ENCODE results near the gene SCNN1B. TPM values are rescaled to one million over a fixed set of nuclear protein-coding genes. Genes with fewer than 3 reads are reported as not detected.
"Not testable (repeated sequence)": the region's sequence is repeated elsewhere in the genome, so short reads cannot be mapped to it uniquely, and the experiment has no call there.

The SCNN1B gene
- total RNA-seq, 1 donor from 2014 or later: 50.3 TPM

DNA sequence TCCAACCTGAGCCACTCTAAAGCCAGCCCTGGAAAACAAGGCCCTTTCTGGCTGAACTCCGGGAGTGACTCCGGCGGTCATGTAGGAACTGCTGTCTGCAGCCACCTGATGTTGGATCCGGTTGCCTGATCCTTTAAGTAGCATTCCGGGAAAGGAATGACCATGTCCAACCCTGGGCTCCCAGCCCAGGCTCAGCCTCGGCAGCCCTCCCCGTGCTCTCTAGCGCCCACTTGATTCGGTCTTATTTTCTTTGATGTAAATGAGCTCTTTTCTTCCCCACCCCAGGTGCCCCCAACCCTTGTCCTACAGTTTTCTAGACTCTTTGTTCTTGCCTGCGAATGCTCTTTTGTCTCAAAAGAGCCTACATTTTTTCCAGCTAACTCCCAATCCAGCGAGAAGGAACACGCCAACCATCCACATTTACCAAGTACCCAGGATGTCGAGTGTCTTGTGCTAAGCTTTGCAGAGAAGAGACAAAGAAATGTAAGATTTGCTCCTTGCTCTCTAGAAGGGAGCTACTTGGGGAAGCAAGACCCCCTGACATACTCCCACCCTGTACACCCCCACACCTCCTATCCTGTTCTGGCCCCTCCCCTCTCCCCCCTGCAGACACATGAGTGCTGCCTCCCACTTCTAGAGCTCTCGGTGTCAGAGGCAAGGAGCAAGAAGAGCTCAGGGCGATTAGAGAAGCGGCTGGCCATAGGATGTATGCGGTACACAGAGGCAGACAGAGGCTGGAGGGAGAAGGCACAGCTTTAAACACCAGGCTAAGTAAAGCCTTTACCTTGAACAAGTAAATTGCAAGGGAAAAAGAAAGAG, 97.1 kb downstream of the SCNN1B start:
- Histone ChIP-seq H3K27me3 (no peaks in the 10 kb centered on the region), H3K4me3 (no peak overlapping the region), H3K36me3 (peaks cover 78% of the 10 kb centered on the region), H3K9me3 (no peaks in the 10 kb centered on the region), H3K27ac (no peak overlapping the region), H3K4me1 (peaks cover 4% of the 10 kb centered on the region)
- DNase-seq (no peak), ATAC-seq (peak; percentile 82)
- intact Hi-C loops (cut with DNase I): no loop called here
- TF ChIP-seq, protein P1, sequence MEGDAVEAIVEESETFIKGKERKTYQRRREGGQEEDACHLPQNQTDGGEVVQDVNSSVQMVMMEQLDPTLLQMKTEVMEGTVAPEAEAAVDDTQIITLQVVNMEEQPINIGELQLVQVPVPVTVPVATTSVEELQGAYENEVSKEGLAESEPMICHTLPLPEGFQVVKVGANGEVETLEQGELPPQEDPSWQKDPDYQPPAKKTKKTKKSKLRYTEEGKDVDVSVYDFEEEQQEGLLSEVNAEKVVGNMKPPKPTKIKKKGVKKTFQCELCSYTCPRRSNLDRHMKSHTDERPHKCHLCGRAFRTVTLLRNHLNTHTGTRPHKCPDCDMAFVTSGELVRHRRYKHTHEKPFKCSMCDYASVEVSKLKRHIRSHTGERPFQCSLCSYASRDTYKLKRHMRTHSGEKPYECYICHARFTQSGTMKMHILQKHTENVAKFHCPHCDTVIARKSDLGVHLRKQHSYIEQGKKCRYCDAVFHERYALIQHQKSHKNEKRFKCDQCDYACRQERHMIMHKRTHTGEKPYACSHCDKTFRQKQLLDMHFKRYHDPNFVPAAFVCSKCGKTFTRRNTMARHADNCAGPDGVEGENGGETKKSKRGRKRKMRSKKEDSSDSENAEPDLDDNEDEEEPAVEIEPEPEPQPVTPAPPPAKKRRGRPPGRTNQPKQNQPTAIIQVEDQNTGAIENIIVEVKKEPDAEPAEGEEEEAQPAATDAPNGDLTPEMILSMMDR (IDR thresholded peaks at IDR 0.05): no peak

DNA sequence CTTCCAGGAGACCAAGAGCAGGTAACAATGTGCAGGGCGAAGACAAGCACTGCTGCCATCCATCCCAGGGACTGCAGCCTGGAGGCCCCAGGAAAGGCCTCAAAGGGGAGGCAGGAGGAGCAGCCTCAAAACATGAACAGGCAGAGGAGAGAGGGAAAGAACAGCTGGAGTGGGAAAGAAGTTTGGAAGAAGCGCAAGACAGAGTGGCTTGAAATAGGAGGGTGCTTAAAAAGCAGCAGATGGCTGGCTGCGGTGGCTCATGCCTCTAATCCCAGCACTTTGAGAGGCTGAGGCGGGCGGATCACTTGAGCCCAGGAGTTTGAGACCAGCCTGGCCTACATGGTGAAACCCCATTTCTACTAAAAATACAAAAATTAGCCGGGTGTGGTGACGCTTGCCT, 98.3 kb downstream of the SCNN1B start:
- H3K4me3 ChIP-seq; H3K27me3 ChIP-seq; ATAC-seq; H3K4me1 ChIP-seq; DNase-seq; intact Hi-C loops (cut with DNase I); H3K27ac ChIP-seq; H3K9me3 ChIP-seq: not testable (repeated sequence)
- peaks cover 86% of the 10 kb centered on the region for H3K36me3 ChIP-seq

DNA sequence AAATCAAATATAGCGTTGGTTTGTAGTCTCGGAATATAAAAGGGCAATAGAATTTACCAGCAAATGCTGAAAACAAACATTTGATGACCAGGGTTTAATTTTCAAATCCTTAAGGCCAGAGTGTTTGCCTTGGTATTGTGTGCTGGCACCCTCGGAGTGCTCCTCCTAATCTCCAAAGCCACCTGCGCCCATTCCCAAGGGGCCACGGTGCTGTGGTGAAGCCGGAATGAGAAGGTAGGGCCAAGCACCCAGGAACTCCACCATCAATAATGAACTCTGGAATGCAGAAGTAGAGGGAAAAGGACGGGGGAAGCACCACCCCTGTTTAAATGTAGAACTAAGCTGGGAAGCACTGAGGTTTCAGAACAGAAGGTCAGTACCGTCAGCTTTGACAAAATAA, 99.0 kb downstream of the SCNN1B start:
- TF ChIP-seq, protein P1 (IDR thresholded peaks at IDR 0.05): no peak
- intact Hi-C loops (cut with DNase I): no loop called here
- Histone ChIP-seq H3K27ac (no peak overlapping the region), H3K4me1 (peaks cover 4% of the 10 kb centered on the region), H3K4me3 (no peak overlapping the region), H3K36me3 (peaks cover 91% of the 10 kb centered on the region), H3K9me3 (no peaks in the 10 kb centered on the region), H3K27me3 (no peaks in the 10 kb centered on the region)
- DNase-seq (no peak), ATAC-seq (peak; percentile 53)

DNA sequence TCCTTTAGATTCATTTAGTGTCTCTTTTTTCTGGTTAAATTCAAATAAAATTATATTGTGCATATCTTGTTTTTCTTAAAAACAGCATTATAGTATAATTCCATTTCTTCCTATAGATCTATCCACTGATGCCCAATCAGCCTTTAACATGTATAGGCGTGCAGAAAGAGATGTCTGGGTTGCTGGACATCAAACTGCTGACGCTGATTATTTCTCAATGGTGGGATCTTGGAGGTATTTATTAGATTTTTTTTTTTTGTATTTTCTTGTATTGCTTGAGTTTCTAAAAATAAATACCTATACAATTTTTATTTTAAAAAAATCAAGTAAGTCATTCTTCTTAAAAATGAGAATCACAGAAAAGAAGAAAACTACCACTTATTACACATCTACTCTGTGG, 100.0 kb downstream of the SCNN1B start:
- Histone ChIP-seq H3K27ac (no peak overlapping the region), H3K9me3 (no peaks in the 10 kb centered on the region), H3K36me3 (peaks cover 86% of the 10 kb centered on the region), H3K4me3 (no peak overlapping the region), H3K4me1 (peaks cover 4% of the 10 kb centered on the region), H3K27me3 (no peaks in the 10 kb centered on the region)
- no peak for DNase-seq
- TF ChIP-seq, protein P1 (IDR thresholded peaks at IDR 0.05): no peak
- intact Hi-C loops (cut with DNase I): no loop called here
- no peak for ATAC-seq

DNA sequence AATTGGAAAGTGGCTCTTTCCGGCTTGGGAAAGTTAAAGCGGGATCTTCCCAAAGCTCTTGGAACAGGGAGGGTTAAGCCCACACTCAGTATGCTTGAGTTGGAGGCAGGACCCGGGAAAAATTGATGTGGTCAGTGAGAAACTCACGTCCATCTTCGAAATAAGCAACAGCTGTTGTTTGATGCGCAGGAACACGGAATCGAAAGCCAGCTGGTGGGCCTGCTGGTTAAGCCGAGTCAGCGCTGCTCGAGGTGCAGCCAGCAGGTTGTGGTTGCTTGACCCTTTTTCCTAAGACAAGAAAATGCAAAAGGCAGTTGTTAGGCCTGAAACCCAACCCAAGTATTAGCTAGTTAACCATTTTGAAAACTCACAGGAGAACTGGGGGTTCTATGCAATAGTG, 101.4 kb downstream of the SCNN1B start:
- no peak for ATAC-seq
- DNase-seq: no peak
- Histone ChIP-seq H3K27ac (no peak overlapping the region), H3K4me1 (peaks cover 4% of the 10 kb centered on the region), H3K4me3 (no peak overlapping the region), H3K27me3 (no peaks in the 10 kb centered on the region), H3K36me3 (peaks cover 80% of the 10 kb centered on the region), H3K9me3 (no peaks in the 10 kb centered on the region)
- TF ChIP-seq, protein P1 (IDR thresholded peaks at IDR 0.05): no peak
- intact Hi-C loops (cut with DNase I): no loop called here

DNA sequence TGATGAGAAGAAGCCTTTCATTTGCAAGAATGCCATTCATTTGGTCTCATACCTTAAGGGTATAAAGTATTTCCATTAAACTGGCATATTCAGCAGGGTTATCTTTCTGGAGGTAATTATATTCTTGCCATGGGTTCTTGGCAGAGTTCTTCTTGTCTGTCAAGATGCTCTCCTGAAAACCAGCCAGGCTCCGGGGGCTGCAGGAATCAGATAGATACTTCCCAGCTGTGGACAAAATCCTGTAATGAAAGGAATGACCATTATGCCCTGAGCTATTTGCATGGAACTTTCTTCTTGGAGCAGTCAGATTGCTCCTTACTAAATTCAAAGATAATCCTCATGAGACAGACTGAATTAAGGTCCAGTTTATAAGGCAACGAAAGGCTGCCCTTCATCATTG, 103.9 kb downstream of the SCNN1B start:
- H3K4me1 ChIP-seq: no peaks in the 10 kb centered on the region
- H3K27me3 ChIP-seq: no peaks in the 10 kb centered on the region
- DNase-seq (no peak), ATAC-seq (no peak)
- H3K36me3 ChIP-seq: peaks cover 74% of the 10 kb centered on the region
- H3K27ac ChIP-seq: no peak overlapping the region
- intact Hi-C loops (cut with DNase I): no loop called here
- TF ChIP-seq, protein P1 (IDR thresholded peaks at IDR 0.05): no peak
- no peaks in the 10 kb centered on the region for H3K9me3 ChIP-seq
- no peak overlapping the region for H3K4me3 ChIP-seq
